ENCODE data around the gene SMIM5.

SMIM5 gene

DNA sequence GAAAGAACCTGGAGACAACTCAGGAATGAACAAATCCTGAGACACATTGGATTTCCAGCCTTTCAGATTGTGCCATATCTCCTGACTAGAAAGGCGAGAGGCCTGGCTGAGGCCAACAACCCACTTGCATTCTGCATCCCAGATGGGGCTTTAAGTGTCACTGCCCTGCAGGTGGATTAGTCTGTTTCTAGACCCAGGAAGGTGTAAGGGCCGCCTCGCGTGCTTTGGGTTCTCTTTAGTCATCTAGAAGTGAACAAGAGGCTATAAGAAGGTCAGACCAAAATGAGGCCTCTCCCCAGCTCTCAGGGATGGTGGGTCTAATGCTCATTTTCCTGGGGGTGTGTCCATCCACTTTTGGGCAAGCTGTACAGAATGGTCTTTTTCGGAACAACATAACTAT is 38.8 kb downstream of the SMIM5 start:
- DNase-seq: no peak

DNA sequence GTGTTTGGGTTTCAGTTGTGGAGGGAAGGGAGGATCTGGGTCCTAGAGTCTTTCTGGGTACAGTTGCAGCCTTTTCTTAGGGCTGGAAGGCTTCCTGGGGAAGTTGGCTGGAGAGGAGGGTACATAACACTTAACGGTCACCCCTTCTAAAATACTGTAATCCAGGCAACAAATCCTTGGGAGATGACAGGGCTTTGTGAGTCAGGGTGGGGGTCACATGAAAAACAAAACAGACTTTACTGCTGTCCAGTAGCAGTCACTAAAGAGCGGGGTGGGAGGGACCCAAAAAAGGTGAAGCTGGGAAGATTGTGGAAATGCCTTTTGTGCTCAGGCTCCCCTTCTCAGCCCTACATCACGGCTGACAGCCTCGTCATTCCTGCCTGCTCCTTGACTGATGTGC is 40.3 kb downstream of the SMIM5 start:
- DNase-seq: no peak

GRCh38 chr17:75676461-75676860 is 43.2 kb downstream of the SMIM5 start:
- no peak for DNase-seq

DNA sequence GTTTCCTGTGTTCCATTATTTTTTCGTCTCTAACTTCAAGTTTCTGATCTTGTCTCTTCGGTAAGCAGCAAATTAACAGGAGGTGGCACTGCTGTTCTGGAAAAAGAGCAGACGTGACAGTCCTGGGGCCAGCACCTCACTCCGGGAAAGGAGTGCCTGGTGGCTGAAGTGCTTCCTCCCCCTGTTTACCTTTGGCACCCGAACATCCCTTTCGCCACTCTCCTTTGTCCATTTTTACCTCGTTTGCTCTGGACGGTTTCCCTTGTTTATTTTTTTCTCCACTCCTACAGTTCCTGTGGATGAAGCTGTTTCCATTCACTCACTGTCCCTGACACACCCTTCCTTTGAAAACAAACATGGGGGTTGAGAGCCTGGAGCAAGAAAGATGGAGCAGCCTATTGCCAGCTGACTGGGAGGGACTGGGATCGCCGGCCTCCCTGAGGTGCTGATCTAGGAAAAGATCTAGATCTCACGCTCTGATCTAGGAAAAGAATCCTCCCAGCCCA is 46.5 kb downstream of the SMIM5 start:
- DNase-seq: no peak

DNA sequence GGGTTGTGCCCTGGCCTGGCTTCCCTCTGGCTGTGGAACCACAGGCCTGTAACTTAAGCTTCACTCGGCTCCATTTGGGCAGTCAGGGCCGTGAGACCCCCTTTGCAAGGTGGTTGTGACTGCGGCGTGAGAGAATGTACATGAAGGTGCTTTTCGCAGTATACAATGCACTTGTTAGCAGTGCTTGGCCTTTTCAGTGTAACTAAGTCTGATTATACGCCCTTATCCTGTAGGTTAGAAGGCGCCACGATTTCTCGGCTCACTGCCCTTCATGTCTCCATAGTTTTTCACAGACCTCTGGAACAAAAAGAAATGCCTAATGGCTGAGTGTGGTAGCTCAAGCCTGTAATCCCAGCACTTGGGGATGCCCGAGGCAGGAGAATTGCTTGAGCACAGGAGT is 47.2 kb downstream of the SMIM5 start:
- no peak for DNase-seq

- DNase-seq: no peak
Observed at GRCh38 chr17:75681289-75681688, 48.1 kb downstream of the SMIM5 start.

GRCh38 chr17:75683583-75683982 is 50.3 kb downstream of the SMIM5 start:
- no peak for DNase-seq

DNA sequence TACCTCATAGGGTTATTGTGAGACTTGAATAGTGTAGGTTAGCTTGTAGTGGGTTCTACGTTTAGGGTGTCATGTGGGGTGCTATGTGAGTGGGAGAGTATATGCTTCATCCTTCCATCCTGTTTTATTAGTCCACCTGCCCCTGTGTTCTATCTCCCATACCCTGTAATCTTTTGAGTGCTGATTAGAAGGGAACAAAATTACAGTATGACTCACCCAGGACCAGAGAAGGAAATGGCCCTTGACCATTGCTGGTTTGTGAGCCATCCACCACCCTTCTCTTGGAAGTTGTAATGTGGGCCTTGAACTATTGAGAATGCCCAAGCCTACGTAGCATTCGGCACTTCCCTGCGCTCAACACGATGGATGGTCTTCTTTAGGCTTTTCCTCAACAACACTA is 51.0 kb downstream of the SMIM5 start:
- DNase-seq: no peak

DNA sequence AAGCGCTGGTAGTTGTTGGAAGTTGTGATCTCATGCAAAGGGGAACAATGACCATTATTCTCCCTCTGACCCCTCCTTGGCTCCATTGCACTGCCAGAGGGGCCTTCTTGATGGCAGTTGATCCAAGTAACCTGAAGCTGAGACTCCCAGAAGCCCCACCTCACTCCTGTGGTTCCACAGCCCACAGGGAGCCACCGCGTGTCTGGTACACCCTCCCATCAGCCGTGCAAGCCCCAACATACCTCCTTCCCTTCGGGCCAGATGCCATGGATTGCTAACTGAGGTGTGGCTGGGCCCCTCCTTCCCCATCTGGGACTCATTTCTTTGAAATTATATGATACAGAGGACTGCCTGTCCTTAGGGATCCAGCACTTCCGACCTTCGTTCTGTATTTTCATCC is 51.7 kb downstream of the SMIM5 start:
- no peak for DNase-seq

DNA sequence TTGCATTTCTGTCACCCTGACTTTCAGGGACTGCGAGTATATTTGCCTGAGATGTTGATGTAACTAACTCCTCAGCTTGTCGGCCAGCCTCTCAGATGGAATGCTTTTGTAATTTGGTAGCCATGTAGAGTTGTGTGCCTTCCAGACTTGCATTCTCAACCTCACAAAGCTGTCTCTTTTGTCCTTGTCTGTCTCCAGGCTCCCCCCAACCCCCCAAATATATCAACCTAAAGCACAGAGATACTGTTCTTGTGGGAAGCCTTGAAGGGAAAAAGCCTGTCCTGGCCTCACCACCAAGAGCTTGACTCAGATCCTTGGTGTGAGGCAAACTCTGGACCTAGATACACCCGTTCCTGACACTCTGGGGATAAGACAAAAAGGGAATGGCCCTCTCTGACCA is 52.3 kb downstream of the SMIM5 start:
- no peak for DNase-seq

DNA sequence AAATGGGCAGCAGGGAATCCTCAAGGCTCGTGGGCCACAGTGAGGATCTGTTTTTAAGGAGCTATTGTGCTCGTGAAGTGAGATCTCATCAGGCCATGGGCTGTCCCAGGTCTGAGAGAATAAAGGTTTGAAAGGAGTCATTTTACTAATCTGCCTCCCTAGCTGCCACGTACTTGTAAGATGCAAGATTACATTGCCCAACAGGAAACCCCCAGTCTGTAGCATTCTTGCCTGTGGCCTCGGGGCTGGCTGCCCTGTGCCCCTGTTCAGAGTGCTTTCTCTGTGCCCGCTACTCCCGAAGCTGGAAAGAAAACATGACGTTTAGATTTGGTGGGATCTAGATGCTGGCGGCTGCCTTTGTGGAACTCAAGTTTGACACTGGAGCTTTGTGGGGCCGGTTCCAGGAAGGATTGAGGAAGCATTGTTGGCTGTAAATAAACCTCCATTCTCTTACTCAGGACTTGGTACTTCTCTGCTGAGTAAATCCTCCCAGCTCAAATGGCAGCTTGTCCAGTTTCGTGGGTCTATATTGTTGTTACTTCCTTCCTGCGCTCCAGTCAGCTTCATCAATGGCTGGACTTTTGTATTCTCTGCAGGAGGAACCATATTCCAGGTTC is 55.1 kb downstream of the SMIM5 start:
- no peak for DNase-seq

DNA sequence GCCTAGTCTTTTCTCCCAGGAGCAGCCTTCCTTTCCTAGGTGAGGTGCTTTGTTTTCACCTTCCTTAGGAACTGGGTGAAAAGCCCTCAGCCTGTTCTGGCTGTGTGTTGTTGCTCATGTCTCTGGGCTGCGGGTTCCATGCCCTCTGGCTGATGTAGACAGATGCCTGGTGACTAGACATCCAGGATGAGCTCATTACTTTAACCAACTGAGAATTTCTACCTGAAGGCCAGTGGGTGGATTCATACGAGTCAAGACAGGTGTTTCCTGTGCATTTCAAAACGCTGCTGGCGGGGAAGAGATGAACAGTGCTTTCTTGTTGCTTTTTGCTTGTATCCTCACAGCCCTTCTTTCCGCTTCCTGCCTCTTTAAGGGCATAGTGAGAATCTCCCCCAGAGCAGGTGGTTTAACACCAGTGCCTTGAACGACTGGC is 56.2 kb downstream of the SMIM5 start:
- no peak for DNase-seq
